ENCODE data around the gene TERB1.
A peak's percentile ranks its signal among the peaks of the same experiment; 100 is the strongest.
"Not testable (repeated sequence)": the region's sequence is repeated elsewhere in the genome, so short reads cannot be mapped to it uniquely, and the experiment has no call there.

The TERB1 gene

DNA sequence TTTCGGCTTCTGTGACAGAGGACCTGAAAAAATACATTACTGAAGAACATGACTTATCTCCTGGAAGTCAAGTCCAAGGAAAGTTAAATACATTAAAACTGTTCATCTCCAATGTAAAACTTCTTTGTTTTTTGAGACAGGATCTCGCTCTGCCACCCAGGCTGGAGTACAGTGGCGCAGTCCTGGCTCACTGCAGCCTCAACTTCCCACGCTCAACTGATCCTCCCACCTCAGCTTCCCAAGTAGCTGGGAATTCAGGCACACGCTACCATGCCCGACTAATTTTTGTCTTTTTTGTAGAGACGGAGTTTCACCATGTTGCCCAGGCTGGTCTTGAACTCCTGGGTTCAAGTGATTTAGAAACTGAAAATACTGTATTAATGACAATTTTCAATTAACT is 9.7 kb upstream of the TERB1 start:
- DNase-seq, result no peak

DNA sequence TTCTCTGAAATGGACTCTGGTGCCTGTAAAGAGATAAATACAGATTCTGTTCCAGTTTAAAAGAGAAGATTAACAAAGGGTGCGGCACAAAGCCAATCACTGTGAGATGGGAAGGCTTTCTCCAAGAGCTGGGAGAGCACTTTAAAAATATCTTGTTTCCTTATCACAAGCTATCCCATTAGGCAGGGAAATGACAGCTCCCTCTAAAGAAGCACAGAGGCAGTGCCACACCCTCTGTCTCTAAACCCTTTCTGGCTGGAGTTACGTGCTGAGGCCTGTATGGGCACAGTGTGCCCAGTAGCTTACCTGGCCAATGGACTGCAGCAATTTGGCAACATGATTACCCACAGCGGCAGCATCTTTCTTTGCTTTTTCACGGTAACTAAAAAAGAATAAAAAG is 9.0 kb upstream of the TERB1 start:
- no peak for DNase-seq

DNA sequence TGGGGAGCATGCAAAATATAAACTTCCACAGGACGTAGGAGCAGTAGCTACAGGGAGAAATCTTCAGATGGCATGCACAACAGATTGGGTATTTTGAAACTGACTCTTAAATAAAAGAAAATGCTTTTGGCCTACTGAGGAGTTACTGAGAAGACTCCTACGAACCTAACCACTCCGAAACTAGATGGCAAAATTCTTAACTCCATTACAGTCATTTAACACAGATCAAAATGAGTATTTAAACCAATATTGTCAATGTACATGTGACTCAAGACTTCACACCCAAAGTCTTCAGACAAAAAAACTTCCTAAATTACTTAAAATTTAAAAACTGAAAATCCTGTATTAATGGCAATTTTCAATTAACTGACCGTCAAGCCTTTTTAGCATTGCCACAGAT is 8.4 kb upstream of the TERB1 start:
- DNase-seq, result no peak

DNA sequence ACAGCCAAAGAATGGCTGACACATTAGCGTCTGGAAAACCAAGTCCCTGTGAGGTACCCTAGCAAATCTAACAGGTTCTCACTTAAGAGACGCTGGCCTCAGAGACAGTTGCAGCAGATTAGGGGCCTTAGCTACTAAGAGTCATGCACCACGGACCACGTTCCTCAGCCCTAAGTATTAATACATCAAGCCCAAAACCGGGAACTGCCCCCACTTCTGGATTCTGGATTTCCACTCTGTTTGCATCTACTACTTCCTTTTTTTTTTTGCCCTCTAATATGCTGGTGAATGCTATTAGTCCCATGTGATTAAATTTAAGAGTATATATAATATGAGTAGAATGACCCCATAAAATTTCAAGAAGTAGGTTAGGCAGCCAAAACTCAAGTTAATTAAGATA is 775 bp upstream of the TERB1 start:
- DNase-seq, result no peak

DNA sequence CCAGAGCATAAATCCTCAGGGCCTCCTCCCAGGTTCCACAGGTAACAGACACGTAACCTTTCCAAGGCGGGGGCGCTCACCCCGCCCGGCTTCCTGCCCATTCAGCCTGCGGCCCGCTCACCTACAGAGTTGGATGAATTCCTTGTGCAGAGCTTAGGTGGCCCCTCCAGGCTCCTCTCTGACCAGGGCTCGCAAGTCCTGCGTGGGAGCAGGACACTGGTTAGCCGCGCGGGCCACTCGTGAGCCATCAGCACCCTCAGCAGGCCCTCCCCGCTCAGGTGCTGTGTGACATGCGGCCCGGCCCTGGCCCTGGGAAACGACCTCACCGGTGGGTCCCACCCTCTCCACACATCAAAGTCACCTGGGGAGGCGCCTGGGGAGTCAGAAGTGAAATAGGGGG is 528 bp downstream of the TERB1 start:
- no peak for DNase-seq

DNA sequence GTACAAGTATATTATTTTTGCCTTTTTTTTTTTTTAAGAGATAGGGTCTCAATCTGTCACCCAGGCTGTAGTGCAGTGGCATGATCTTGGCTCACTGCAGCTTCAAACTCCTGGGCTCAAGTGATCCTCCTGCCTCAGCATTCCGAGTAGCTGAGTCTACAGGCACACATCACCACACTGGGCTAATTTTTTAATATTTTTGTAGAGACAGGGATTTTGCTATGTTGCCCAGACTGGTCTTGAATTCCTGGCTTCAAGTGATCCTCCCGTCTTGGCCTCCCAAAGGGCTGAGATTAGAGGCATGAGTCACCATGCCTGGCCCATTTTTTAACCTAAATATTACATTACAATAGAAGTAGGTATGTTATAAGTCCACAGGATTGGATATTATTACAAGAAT is 3.2 kb downstream of the TERB1 start:
- DNase-seq, result no peak

DNA sequence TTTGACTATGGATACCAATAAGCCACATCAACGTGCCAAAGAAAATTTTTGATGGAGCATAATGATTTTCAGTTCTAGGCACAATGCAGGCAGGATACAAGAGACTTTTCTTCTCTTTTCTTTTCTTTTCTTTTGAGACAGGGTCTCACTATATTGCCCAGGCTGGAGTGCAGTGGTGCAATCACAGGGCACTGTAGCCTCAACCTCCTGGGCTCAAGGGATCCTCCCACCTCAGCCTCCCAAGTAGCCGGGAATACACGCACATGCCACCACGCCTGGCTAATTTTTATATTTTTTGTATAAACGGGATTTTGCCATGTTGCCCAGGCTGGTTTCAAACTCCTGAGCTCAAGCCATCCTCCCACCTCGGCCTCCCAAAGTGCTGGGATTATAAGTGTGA is 7.4 kb downstream of the TERB1 start:
- not testable (repeated sequence) for DNase-seq

DNA sequence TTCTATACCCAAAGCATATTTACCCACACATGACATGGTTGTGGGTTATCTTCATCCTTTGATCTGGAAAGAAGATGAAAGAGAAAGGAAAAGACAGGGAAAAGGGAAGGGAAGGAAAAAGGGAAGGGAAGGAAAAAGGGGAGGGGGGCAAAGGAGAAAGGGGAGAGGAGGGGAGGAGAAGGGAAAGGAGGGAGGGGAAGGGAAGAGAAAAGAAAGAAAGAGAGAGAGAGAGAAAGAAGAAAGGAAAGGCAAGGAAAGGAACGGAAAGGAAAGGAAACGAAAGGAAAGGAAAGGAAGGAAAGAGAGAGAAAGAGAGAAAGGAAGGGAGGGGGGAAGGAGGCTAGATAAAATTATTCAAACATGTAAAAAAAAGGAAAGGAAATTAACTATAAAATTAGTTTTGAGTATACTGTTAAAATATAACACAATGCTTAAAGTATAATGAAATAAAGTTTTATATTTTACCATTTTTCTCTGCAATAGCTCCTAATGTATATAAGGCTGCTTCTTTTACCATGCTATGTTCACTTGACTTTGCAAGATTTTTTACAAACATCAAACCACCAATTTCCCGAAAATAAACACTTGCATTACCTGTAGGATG is 11.2 kb downstream of the TERB1 start:
- DNase-seq, result no peak

DNA sequence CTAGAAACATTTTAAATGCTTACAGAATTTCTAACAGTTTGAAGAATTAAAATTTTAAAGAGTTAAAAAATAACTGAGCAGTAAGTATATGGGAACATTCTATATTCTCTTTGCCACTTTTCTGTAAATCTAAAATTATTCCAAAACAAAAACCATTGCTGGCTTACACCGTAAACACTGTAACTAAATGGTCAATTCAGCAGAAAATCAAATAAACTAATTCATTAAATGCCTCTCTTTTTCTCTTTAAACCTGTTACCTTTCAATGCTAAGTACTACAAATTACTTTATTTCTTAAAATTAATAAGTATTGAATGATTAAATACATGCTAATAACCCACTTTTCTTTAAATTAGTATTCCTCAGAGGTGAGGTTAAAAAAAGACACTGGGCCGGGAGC is 14.0 kb downstream of the TERB1 start:
- no peak for DNase-seq

DNA sequence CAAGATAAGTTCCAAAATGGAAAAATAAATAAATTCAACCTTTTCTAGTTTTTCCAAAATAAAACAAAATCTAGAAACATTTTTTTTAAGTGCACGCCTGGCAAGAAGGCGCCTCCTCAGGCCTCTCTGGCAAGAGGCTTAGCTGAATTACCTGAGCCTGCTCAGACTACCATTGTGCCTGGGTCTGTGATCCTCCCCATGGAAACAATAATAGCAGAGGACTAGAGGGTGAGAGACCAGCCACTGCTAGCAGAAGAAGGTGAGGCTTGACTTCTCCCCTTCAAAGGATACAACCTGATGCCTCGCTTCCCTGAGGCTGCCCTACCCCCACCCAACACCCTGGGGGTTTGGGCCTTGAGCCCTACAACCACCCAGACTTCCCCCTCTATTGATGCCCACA is 14.8 kb downstream of the TERB1 start:
- no peak for DNase-seq

DNA sequence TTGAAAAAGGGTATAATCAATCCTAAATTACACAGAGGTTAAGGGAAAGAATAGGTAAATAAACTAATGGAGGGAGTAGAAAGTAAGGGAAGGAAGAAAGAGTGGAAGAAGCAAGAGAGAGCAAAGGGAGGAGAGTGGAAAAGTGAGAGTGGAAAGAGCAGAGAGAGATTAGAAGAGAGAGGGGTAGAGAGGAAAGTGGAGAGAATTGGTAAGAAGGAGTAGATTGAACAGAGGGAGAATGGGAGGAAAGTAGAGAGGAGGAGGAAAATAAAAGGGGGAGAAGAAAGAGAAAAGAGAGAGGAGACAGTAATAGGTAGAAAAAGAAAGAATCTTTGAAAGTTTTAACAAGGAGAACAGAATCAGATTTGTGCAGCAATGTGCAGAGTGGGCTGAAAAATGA is 24.9 kb downstream of the TERB1 start:
- DNase-seq, result no peak

DNA sequence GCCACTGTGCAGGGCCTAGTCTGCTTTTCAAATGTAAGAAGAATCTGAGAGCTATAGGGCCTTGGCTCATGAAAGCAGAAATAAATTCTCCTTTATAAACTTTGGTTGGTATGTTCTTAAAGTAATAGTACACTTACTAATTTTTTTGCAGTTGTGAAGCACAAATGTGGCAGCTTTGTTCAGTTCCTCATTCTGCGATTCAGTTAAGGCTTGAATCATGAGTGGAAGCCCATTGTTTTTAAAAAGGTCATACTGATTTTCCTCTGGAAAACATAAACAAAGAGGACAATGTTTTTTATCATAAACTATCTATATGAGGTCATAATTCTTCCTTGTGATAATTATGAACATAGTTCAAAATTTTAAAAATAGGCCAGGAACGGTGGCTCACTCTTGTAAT is 26.4 kb downstream of the TERB1 start:
- DNase-seq, result no peak

DNA sequence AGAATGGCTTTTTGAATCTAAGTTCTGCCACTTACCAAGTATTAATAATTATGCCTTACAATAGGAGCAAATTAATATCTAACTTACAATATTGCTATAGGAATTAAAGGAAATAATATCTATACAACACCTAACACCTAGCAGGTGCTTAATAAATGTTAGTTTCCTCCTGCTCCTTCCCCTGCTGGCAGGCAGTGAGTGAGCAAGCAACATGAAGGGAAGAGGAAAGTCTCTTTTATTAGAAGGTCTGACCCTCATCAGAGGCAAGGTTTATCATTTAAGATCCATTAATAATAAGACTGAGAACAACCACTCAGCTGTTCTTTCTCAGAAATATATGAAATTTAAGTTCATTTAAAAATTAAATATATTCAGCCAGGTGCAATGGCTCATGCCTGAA is 43.3 kb downstream of the TERB1 start:
- DNase-seq, result no peak

DNA sequence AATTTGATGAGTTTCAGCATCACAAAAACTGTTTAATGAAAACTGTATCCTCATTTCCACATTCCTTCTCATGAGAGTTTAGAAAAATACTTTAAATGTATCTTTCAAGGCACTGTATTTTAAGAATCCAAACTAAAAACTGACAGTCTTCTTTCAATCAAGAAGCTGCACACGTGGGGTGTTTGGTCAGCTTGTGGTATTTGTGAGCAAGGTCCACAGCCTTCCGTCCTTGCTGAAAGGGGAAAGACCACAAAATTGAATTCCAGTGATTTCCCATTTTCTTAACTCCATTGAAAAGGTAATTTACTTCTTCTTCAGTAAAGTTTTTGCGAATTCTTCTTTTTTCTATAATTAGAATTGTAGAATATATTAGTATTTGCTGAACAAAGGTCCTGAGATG is 46.6 kb downstream of the TERB1 start:
- no peak for DNase-seq

DNA sequence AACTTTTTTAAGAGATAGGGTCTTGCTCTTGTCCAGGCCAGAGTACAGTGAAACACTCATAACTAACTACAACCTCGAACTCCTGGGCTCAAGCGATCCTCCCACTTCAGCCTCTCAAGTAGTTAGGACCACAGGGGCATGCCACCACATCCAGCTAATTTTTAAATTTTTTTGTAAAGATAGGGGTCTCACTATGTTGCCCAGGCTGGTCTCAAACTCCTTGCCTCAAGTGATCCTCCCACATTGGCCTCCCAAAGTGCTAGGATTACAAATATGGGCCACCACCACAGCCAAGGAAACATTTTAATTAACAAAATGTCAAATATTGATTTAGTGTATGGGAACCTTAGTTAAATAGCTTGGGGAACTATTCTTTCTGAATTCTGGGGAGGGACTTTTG is 47.2 kb downstream of the TERB1 start:
- DNase-seq, result no peak

DNA sequence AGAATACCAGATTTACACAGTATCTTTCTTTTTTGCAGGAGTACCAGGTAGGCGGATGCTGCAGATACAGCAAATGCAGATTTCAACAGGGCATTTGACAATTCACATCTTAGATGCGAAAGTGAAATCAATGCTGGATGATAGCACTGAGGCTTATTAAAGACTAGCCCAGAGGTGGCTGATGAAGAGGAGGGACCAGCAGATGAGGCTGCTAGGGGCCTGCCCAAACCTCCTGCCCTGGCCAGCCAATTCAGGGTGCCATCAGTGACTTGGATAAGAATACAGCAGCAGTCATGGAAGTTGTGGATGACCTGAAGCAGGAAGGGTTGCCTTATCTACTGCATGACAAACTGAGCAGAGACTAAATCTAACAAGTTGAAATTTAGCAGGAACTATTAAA is 48.4 kb downstream of the TERB1 start:
- DNase-seq, result no peak

DNA sequence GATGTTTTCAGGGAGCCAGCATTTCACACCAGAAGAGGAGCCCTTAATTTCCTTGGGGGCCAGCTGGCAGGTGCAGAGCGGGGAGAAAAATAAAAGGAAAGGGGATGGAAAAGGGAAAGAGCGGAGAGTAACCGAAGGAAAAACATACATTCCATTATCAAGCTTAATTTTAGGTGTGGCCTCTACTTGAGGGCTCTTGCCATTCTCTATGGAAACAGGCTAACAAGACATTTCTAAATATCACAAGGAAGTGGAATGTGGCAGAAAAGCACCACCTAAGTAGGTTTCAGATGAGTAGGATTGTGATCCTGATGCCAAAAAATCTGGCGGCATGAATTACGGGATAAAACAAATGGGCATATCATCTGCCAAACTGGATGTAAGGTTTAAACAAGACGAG is 49.0 kb downstream of the TERB1 start:
- no peak for DNase-seq

DNA sequence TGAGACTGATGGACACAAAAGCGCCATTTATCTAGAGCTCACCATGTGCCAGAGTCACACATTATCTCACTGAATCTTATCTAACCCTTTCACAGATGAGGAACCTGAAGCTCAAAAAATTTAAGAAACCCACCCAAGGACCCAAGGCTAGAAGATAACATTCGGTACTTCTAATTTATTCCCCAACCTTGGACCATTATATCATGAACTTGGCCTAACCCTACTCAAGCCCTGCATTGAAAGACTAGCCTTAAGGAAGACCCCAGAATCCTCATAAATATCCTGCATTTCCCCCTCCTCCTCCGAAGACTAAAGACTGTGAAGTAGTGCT is 49.4 kb downstream of the TERB1 start:
- DNase-seq, result no peak

DNA sequence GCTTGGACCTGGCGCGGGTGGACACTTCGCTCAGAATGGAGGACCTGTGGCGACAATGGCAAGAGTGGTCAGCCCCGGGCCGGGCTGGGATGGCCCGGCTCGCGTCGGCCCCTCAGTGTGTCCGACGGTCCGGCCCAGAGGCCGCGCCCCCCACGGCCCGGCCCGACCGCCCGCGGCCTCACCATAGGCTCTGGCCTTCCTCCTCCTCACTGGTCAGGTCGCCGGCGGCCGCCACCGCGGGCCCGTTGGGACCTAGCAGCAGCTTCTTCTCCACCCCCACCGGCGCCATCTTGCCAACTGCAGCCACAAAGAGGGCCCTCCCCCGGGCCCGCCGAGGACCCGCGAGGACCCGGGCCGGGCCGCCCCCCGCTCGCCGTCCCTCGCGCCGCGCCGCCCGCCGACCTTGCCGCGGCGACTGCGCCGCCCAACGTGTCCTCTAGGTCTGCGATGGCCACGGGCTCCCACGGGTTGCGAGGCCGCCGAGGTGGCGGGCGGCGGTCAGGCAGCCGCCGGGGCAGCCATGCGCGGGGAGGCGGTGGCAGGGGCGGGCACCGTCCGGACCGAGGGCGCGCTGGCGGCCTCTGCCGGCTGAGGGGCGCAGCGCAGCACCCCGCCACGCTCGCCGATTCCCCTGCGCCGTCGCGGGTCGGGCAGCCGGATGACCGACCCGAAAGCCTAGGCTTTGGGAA is 49.9 kb downstream of the TERB1 start, which contains the start of gene DYNC1LI2:
Gene DYNC1LI2 (minus strand): TSS at position 307 of the 689 bp plus-strand sequence. CDS start 18 bp downstream, at position 289.
- peak; percentile 28 for DNase-seq

DNA sequence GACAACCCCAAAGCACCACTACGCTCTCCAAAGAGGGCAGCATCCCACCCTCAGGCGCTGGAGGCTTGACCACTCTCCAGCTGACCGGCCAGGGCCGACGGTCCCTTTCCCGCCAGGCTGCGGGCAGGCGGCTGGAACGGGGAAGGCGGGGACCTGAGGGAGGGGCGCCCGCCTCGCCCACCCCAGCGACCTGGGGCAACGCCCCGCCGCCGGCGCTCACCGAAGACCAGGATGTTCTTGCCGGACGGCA is 50.4 kb downstream of the TERB1 start:
- DNase-seq, result no peak

DNA sequence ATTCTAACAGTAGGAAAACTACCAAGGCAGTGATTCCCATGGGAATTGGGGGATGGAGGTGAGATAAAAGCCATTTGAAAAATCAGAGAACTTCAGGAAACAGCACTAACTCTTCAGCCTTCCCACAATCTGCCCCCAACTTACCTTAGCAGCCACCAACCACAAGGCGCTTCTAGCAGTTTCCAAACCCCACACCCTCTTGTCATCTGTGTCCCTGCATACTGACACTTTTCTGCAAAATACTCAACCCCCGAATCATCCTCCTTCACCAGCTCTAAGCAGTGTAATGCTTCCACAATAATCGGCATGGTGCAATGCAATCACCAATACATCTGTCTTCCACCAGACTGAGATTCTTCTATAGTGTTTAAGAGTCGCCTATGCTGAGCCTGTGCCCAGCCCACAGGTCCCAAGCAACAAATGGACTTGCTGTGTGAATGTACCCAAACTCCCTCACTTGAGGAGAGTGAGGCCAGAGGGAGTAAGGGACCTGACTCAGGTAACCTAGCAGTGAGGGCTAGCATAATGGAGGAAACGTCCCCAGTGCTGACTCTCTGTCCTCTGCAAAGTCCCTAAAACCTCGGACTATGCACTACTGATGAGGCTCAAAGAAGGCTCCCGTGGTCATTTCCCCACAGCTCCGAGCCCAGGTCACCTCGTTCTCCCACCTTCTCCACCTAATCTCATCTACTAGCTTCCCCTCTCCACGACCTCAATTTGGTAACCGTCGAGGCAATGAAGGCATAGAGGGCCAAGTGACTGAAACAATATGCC is 50.9 kb downstream of the TERB1 start:
- DNase-seq, result no peak

DNA sequence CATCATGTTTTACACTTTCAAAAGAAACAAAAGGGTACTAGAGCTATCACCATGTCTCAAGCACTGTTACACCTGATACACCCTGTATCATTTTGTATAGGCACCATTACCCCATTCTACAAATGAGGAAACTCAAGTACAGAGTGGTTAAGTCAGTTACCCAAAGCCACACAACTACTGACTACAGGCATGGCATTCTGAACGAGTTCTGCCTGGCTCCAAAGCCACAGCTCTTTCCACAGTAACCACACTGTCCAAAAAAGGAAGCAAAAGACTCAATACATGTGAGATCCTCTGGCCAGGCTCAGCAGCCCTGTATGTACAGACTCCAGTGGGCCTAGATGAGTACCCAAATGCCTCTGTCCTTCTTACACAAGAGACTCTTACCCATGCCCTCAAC is 54.7 kb downstream of the TERB1 start:
- peak; percentile 19 for DNase-seq

DNA sequence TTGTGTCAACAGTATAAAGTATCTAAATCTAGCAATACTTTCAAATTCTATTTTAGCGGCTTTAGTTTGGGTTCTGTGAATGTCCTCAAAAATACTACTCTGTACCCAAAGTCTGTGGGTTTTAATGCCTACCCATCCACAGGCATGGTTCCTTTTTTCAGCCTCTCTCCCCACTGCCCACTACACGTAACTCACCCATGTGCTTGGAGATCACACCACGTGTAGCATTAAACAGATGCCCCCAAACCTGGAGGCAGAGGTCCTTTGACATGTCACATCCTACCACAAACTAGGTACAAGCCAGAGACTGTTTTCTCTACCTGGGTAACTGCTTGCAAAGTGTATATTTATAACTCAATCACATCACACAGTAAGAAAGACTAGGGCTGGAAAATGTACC is 55.3 kb downstream of the TERB1 start:
- no peak for DNase-seq

DNA sequence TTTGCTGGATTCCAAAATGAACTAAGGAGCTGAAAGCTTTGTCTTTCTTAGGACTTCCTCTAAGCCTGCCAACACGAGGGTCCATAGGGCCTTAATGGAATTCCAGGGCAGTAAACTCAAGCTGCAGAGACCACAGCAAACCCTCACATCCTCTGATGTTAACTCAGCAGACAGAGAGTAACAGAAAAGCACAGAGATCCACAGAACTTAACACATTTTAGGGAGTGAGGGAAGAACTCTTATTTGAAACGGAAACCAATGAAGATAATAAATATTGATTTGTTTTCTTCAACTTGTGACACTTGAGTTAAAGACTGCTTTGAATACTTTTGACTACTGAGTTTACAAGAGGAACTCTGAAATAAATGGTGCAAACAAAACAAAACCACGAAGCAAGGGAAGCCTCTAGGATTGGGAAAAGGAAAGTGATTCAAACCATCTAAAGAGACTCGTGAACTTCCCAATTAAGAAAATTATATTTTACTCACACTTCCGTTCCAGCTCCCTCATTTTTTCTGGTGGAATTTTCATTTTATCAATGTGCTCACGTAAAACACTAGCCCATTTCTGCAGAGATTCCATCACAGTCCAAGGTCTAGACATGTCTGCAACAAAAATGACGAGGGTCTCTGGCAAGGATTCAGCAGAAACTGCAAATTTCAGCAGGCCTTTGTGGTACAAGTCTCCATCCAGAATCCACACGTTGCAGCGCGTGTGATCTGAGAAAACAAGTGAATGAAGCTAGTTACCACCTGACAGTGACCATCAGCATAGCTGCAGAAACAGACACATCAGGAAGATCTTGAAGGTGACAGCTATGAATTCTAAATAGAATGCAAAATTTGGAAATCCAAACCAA is 59.2 kb downstream of the TERB1 start:
- DNase-seq, result no peak
